HepG2 (cell line): ENCODE measurements around the gene DMRT1.

Experiments used
- CTCF ChIP-seq: sonication (generic); formaldehyde crosslinking; IDR thresholded peaks from 2 replicates; pipeline ENCODE4 v1.5.0; 2020; ENCODE audit warnings: mild to moderate bottlenecking, missing genetic modification reagents, moderate library complexity
- ELF1 ChIP-seq: sonication (generic); formaldehyde crosslinking; IDR thresholded peaks from 2 replicates; pipeline ENCODE4 v1.4.0; 2020; ENCODE audit warnings: missing genetic modification reagents
- JUND ChIP-seq: sonication (generic); formaldehyde crosslinking; IDR thresholded peaks from 2 replicates; pipeline ENCODE4 v1.8.0; 2022; ENCODE audit warnings: mild to moderate bottlenecking, missing genetic modification reagents
- MAX ChIP-seq: IDR thresholded peaks from 2 replicates; pipeline ENCODE4 v1.6.1; 2012; ENCODE audit warnings: inconsistent platforms
- MXI1 ChIP-seq: IDR thresholded peaks from 3 replicates; pipeline ENCODE4 v1.6.1; 2012; ENCODE audit warnings: low read depth, low read length, inconsistent platforms, borderline replicate concordance
- ZHX1 ChIP-seq: sonication (generic); formaldehyde crosslinking; IDR thresholded peaks from 2 replicates; pipeline ENCODE4 v1.8.1; 2022; ENCODE audit warnings: low read depth, mild to moderate bottlenecking, missing genetic modification reagents
- ZNF24 ChIP-seq: fragments of 450-650 bp; IDR thresholded peaks from 2 replicates; pipeline ENCODE4 v1.6.1; 2017; ENCODE audit warnings: antibody characterized with exemption, mild to moderate bottlenecking
- ZNF776 ChIP-seq: sonication (generic); formaldehyde crosslinking; IDR thresholded peaks from 2 replicates; pipeline ENCODE4 v1.4.0; 2020; ENCODE audit warnings: mild to moderate bottlenecking, missing genetic modification reagents

GRCh38 chr9:1013021-1013420 lies 171.5 kb downstream of the DMRT1 start:
- TF ChIP-seq ZNF24 (no peak), ELF1 (no peak), ZNF776 (CRISPR knock-in tag) (no peak), JUND (no peak), ZHX1 (no peak), MAX (no peak), MXI1 (no peak), CTCF (CRISPR knock-in tag) (no peak)
